Measurements from ENCODE around the gene CORO1C.

The CORO1C gene

DNA sequence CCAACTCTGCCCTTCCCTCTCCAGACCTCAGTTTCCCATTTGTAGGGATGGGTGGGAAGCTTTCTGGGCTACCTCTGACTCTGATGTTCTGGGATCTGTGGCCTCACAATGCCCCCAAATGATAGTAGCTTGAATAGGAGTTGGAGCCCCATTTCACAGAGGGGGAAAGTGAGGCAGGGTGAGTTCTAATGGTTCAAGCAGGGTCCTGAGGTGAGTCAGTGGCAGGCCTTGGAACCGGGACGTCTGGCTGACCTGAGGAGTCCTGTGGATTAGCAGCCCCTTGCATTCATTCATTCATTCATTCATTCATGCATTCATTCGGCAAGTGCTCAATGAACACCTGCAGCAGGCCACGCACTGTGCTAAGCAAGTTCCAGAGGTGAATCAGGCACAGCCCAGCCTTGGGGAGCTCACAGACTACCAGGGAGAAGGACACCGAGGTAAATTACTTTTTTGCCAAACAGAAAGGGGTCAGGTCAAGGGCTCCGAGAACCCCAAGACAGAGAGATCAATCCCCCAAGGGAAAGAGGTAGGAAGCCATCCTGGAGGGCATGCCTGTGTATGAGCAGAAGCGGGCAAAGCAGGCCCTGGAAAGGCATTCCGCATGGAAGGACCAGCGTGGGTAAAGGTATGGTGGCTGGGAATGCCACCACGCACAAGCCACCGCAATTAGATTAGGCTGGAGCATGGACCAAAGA, 132.6 kb downstream of the CORO1C start:
- DNase-seq (ENCODE audit: extremely low read depth, insufficient read length), result no peak
- H3K4me3 ChIP-seq (replicated peaks; ENCODE audit: low read depth, low read length), result no peak overlapping the region
- H3K27me3 ChIP-seq (replicated peaks; ENCODE audit: control insufficient read depth, insufficient read depth, low read length), result no peaks in the 10 kb centered on the region
- no peaks in the 10 kb centered on the region for H3K36me3 ChIP-seq (ENCODE audit: control insufficient read depth, insufficient read depth, low read length)
- TF ChIP-seq, protein P1, sequence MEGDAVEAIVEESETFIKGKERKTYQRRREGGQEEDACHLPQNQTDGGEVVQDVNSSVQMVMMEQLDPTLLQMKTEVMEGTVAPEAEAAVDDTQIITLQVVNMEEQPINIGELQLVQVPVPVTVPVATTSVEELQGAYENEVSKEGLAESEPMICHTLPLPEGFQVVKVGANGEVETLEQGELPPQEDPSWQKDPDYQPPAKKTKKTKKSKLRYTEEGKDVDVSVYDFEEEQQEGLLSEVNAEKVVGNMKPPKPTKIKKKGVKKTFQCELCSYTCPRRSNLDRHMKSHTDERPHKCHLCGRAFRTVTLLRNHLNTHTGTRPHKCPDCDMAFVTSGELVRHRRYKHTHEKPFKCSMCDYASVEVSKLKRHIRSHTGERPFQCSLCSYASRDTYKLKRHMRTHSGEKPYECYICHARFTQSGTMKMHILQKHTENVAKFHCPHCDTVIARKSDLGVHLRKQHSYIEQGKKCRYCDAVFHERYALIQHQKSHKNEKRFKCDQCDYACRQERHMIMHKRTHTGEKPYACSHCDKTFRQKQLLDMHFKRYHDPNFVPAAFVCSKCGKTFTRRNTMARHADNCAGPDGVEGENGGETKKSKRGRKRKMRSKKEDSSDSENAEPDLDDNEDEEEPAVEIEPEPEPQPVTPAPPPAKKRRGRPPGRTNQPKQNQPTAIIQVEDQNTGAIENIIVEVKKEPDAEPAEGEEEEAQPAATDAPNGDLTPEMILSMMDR (IDR thresholded peaks at IDR 0.05; ENCODE audit: insufficient read depth, low read length, poor library complexity, severe bottlenecking), result no peak

DNA sequence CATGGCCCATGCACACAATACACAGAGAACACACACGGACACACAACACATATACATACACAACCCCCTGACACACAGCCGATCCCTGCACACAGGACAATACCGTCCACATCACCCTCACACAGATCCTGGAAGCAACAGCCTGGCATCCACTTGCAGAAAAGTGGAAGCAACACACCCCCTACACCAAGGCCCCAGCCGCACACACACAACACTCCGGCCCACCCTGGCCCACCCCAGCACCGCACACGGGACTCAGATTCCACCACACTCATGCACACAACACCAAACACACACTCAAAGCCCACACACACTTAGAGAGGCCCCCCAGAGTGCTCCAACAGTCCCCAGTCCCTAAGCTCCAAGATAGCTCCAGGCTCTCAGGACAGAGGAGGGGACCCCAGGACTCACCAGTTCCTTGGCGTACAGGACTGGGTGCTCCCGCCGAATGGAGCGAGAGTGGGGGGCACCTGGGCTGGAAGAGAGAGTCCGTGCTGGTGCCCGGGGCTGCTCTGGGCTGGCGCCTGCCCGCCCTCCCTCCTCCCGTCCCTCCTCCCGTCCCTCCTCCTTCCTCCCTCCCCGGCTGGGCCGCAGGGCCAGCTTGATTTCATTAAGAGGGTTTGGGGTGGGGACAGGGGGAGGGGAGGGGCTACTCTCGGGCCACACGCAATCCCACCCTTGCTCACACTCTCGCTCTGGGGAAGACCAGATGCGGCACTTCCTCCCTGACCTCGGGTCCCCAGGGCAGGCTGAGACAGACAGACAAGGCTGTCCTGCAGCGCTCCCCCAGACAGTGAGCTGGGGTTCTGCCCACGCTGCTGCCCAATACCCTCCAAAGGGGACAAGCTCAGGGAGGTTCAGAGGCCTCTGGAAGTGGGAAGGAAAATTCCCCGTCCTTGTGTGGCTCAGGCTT, 133.5 kb downstream of the CORO1C start, which contains the start of gene TMEM119:
Gene TMEM119 (minus strand): TSS at position 526 of the 913 bp plus-strand sequence. CDS start 5,701 bp downstream, outside the sequence.
- no peak within 1 kb of the TSS for H3K4me3 ChIP-seq (replicated peaks; ENCODE audit: low read depth, low read length)
- no peaks in the 10 kb centered on the region for H3K27me3 ChIP-seq (replicated peaks; ENCODE audit: control insufficient read depth, insufficient read depth, low read length)
- TF ChIP-seq, protein P1 (IDR thresholded peaks at IDR 0.05; ENCODE audit: insufficient read depth, low read length, poor library complexity, severe bottlenecking), result no peak
- no peaks in the 10 kb centered on the region for H3K36me3 ChIP-seq (ENCODE audit: control insufficient read depth, insufficient read depth, low read length)
- DNase-seq (ENCODE audit: extremely low read depth, insufficient read length), result no peak

DNA sequence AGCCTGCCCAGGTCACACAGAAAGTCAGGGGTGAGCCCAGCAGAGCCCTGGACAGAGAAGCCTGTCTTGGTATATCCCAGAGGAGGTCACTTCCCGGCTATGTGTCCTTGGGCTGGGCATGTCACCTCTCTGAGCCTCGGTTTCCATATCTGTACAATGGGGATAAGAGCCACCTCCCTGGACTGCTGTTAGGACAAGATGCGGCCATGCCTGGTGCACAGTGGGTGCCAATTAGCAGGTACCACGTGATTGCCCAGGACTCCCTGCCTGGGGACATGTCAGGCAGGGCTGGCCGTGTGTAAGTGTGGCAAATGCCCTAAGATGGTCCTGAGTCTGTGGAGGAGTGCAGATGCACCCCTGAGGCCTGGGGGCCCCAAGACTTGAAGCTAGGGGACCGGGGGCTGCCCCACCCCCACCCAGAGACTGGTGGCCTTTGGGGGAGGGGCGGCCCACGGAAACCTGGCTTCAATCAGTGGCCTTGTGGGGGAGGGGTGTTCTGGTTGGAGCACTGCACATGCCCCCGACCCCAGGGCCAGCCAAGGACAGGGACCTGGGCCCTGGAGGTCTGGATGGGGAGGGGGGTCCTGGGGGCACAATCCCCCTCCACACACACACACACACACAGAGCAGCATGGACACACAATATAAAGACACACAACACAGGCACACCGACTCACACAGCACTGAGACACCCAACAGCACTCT, 134.3 kb downstream of the CORO1C start:
- Histone ChIP-seq H3K36me3 (ENCODE audit: control insufficient read depth, insufficient read depth, low read length) (no peaks in the 10 kb centered on the region), H3K4me3 (replicated peaks; ENCODE audit: low read depth, low read length) (no peak overlapping the region), H3K27me3 (replicated peaks; ENCODE audit: control insufficient read depth, insufficient read depth, low read length) (no peaks in the 10 kb centered on the region)
- DNase-seq (ENCODE audit: extremely low read depth, insufficient read length), result no peak
- TF ChIP-seq, protein P1 (IDR thresholded peaks at IDR 0.05; ENCODE audit: insufficient read depth, low read length, poor library complexity, severe bottlenecking), result no peak

DNA sequence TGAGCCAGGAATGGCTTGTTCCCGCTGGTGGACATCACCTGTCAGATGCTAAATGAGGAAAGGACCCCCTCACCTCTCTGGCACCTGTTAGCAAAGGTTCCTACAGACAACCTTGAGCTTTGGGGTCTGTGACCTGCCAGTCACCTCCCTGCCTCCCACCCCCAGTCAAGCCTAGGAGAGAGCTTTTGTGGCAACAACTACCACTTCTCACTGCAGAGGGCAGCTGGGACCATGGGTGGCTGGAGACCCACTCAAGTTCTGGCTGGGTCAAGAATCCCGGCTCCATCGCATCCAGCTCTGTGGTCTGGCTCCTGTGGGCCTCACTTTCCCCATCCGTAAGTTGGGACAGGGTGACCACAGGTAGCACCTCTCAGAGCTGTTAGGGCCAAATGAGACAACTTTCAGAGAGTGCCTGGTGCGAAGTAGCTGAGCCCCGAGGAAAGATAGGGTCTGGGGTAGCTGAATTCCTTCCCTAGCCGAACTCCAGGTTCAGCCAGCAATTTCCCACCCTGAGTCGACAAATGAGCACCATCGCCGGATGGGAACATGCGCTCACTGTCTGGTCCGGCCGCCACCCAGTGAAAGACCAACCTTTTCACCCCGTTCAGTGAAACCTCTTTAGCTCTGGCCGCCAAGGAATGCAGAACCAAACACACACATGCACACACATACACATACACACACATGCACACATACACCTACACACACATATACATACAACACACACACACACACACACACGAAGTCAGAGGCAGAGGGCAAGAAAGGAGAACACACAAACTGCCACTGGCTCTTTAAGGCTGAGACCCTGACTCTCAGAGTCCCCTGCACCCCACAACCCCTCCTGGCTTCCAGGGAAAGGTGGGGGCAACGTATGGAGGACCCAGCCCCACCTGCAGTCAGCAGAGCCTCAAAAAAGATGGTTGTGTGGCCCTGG, 135.3 kb downstream of the CORO1C start:
- TF ChIP-seq, protein P1 (IDR thresholded peaks at IDR 0.05; ENCODE audit: insufficient read depth, low read length, poor library complexity, severe bottlenecking), result no peak
- no peaks in the 10 kb centered on the region for H3K27me3 ChIP-seq (replicated peaks; ENCODE audit: control insufficient read depth, insufficient read depth, low read length)
- H3K4me3 ChIP-seq (replicated peaks; ENCODE audit: low read depth, low read length), result no peak overlapping the region
- no peaks in the 10 kb centered on the region for H3K36me3 ChIP-seq (ENCODE audit: control insufficient read depth, insufficient read depth, low read length)
- DNase-seq (ENCODE audit: extremely low read depth, insufficient read length), result no peak
